NCI-H460 (cell line): ENCODE measurements around the gene SPSB1. TPM values are rescaled to one million over a fixed set of nuclear protein-coding genes. Genes with fewer than 3 reads are reported as not detected.

ENCODE experiments used
- DNase-seq: peaks from one replicate; pipeline ENCODE4 v3.0.0-alpha.2; 2016; ENCODE audit warnings: low read depth; ENCODE audit errors: extremely low read depth
- total RNA-seq: library from RNA; depleted of rRNA; stranded (reverse); fragments of >200 nt; shearing (Covaris generic); gene quantifications from 2 replicates; pipeline ENCODE4 v1.2.3, GENCODE V29; 2014

SPSB1 gene
- total RNA-seq, 1 experiment from 2014 or later = 14.4 TPM

DNA sequence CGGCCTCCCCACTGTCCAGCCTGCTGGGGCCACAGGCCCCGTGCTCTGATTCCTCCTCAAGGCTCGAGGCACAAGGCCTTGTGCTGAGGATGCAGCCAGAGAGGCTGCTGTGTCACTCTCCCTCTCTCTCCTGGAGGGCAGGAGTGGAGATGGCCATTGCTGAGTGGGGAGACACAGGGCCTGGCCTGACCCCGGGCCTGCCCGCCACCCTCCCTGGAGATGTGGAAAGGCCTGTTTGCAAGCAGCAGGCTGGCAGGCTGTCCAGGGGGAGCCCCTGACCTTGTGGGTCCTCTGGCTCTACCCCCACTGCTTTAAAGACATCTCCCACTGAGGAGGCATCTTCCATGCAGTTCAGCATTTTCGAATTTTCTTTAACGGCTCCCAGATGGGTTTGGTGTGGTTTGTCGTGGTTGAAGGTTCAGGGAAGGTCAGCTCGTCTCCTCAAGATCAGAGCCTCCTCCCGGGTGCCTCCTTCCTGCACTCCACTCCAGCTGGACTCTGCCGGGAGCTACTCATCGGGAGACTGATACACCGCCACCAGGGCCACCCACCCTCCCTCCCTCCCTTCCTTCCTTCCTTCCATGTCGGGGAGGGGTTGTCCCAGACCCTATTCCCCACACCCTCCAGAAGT is 69.1 kb downstream of the SPSB1 start:
- DNase-seq = no peak

DNA sequence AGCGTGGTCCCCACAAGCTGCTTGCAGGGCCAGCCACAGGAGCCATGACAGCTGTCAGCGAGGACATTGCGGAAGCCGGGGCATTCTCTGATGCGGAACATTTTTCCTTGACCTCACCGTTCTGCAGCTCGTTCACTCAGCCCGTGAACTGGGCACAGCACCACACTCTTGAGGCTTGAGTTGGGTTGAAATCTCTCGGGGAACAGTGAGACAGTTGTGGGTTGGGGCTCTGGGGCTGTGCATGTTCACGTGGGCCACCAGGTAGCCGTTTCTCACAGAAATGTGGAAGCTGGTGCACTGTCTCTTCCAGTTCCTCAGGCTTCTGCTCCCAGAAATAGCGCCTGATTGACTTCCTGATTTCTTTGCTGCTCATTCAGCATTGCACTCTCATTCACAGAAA is 69.8 kb downstream of the SPSB1 start:
- DNase-seq = no peak

DNA sequence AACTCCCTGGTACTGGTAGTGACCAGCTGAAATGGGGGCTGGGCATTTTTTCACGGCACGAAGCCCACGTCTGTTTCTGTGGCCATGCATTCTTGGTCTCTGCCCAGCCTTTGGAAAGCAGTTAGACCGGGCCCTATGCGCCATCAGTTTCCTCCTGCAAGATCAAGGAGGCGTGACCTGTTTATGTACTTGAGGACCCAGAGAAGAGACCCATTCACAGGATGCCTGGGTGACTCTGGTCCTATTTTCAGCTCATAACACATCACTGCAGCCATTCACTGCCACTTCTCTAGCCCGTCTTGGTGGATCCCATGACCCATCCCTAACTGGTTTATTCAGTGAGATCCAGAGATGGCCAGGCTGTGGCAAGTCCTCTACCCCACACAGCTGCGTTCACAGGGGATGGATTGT is 70.4 kb downstream of the SPSB1 start:
- no peak for DNase-seq

DNA sequence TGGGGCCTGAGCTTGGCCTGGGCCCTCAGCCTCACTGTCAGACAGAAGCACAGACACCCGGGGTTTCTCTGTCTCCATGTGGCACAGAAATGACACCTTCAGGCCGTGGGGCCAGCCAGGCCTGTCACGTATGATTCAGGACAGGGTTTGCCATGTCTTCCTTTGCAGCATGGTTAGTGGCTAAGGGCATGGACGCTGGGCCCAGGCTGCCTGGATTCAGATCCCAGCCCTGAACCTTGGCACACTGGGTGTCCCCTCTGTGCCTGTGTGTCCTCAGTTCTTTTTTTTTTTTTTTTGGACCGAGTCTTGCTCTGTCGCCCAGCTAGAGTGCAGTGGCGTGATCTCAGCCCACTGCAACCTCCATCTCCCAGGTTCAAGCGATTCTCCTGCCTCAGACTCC is 73.6 kb downstream of the SPSB1 start:
- no peak for DNase-seq

GRCh38 chr1:9366943-9367780 is 74.5 kb downstream of the SPSB1 start:
- no peak for DNase-seq

DNA sequence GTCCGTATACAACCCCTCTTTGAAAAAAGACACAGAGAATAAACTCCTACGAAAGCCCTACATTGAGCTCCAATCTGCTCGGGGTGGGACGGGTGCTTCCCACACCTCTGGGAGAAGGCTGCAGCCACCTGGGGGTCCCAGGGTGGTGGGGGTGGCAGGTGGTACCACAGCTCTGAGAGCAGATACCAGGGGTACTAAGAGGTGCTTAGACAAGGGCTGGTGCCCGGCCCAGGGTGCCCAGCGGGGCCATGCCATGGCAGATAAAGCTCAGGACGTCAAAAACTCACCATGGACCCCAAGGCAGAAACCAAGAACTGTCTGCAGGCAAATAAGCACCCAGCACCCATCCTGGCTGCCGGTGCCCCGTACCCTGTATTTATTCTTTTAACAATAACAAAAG is 75.1 kb downstream of the SPSB1 start:
- DNase-seq = no peak

DNA sequence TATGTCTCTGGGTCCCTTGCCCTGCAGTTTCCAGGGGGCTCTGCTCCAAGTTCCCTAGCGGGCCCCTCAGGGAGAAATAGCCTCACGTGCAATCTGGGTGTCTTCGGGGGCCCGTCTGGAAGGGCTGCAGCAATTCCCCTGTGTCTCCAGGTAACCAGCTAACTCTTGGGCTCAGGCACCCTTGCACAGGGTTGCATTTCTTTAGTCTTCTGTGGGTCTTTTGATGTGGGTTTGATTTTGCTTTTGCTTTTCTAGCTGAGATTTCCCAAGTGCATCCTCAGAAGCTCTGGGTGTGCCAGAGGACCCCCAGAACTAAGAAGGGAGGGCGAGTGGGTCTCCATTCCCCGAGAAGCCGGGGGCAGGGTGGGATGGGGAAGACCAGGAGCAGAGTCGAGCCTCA is 75.7 kb downstream of the SPSB1 start:
- no peak for DNase-seq

- DNase-seq = no peak
Measured at GRCh38 chr1:9369964-9370788, 77.5 kb downstream of the SPSB1 start.

DNA sequence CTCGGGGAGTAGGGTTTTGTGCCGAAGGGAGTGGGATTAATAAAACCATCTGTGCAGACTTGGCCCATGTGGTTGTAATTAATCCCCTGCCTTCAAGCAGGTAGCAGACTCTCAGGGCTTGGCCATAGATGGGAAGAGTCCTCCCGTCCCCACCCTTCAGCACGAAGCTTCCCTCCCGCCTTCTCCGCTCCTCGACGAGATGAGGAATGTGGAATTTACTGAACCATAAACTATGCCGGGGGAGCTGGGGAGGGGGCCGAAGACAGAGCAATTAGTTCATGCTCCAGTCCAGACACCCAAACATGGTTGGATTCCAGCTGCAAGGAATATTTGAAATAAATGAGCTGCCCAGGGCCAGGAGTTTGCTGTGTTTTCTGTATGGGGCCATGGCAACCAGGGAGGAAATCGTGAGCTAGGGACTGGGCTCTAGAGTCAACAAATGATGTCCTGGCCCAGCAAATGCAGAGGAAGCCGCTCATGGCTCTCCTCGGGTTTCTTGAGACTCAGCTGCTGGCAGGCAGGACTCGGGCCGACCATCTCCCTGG is 78.8 kb downstream of the SPSB1 start:
- DNase-seq = no peak

DNA sequence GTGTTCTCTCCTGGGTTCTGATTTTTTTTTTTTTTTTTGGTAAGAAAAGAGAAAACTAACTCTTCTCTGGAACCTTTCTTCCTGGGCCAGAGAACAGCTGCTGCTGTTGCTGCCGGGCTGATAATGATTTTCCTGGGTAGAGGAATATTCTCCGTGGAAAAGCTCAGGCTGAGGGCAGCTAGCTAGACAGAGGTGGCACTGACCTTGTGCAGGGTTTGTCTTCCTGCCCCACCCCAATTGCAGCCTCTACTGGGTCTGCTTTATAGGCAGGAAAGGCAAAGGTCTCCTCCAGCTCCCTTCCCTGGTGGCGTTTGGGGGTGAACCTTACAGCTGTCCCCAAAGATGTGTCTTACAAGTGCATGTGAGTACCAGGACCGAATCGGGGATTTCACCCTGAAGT is 79.3 kb downstream of the SPSB1 start:
- no peak for DNase-seq

DNA sequence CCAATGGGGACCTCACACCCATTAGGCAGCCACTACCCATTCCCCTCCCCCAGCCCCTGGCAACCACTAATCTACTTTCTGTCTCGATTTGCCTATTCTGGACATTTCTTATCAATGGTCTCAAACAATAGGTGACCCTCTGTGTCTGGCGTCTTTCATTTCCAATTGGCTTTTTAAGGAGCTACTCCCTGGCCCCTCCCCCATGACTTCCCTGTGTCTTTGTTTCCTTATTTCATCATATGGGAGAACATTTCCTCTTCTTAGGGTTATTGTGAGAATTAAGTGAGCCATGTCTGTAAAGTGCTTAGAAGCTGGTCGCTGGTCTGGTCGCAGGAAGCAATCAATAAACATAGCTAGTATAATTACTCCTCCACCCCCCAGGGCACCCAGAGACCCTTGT is 80.9 kb downstream of the SPSB1 start:
- no peak for DNase-seq

- no peak for DNase-seq
Measured at GRCh38 chr1:9374748-9375341, 82.2 kb downstream of the SPSB1 start.

DNA sequence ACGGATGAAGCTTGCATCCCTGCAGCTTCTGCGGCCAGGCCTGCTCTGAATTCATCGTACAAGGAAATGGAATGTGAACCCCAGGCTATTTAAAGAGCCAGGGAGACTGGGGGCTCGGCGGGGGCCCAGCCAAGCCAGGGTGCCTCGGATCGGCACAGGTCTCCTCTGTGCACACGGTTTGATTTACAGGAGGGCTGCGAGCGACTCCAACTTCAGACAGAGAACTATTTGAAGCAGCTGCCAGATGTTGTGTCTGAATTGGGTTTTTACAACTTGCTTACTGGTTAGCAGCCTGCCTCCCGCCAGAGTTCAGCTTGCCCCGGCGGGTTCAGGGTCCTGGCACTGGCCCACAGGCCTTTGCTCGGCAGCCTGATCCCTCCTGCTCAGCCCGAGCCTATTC is 83.2 kb downstream of the SPSB1 start:
- no peak for DNase-seq

GRCh38 chr1:9376430-9376829 is 83.7 kb downstream of the SPSB1 start:
- no peak for DNase-seq

GRCh38 chr1:9376886-9377333 is 84.2 kb downstream of the SPSB1 start:
- no peak for DNase-seq

GRCh38 chr1:9378801-9379200 is 86.1 kb downstream of the SPSB1 start:
- no peak for DNase-seq

- no peak for DNase-seq
Measured at GRCh38 chr1:9380711-9381110, 88.0 kb downstream of the SPSB1 start.

GRCh38 chr1:9382643-9383491 is 90.2 kb downstream of the SPSB1 start:
- DNase-seq = no peak

- DNase-seq = no peak
Measured at GRCh38 chr1:9384128-9384527, 91.4 kb downstream of the SPSB1 start.

GRCh38 chr1:9384751-9385245 is 92.1 kb downstream of the SPSB1 start:
- no peak for DNase-seq
